Epithelial cell of alveolus of lung (primary cell): ENCODE data around the gene SCAND1. TPM values are rescaled to one million over a fixed set of nuclear protein-coding genes. Genes with fewer than 3 reads are reported as not detected.

Source experiments
- total RNA-seq: library from RNA; depleted of rRNA; stranded (reverse); fragments of >200 nt; gene quantifications from 2 replicates; pipeline ENCODE4 v1.2.1, GENCODE V29; 2015

Gene SCAND1
- total RNA-seq, result 121 and 195 TPM in 2 replicates

DNA sequence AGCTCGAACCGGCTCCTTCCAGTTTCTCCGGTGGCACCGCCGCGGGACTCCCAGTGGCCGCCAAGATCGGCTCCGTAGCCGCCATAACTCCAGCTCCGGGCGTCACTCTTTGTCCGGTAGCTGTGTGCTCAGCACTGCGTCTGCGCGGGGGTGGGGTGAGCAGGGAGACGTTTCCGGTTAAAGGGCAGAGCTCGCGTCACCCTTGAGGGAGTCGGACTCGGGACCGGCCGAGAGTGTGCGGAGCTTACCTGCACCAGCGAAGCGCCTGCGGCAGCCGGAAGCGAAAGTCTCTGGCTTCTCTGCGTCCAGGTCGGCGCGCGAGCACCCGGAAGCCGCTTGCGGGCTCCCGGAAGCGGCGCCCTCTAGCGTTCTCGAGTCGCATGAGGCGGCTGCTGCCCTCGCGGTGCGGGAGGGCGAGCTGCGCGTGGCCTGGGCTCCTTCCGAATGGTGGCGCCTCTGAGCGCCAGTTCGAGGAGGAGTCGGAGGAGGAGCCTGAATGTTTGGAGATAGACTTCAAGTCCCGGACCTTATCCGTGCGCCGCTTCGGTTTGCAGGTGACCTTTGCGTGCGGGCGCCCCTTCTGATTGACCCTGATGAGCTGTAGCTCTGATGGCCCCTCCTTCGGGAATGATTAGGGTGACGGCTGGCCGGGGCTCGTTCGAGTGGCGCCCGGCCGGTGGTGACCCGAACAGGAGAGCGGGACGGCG, at the start of gene SCAND1:
Gene SCAND1, minus strand, starts transcription at position 303 of the 707 bp plus-strand sequence. Its CDS starts 218 bp downstream, at position 85.

DNA sequence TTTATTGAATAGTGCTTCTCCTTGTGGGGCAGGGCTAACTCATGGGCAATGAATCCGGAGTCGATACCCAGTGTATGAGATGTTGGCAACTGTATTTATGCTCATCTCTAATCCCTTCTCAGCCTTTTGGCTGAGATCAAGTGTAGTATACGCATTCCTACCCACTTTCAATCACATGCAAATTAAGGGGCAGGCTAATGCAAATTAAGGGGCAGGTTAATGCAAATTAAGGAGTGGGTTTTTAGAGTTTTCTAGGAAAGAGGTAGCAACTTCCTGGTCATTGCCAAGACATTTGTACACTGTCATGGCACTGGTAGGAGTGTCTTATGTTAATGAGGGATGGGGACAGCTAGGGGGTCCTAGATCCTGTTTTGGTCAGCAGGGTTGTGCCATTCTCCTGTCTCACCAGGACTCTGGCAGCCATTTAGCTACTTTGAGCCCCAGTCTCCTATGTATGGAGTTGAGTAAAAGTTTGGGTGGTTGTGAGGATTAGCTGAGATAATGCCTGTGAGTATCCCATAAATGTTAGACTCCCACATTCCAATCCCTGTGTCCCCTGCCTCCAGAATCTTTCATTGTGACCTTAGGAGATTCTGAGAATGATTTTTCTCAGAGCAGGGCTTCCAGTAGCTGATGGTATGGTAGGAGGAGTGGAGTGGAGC, 13.8 kb upstream of the SCAND1 start, which contains the start of gene CNBD2:
Gene CNBD2, plus strand, starts transcription at position 612 of the 662 bp plus-strand sequence. CDS start 173 bp downstream, outside the sequence.

Other genes with a start within 250 kb of the SCAND1 start
- gene RBM39, start 212.2 kb downstream of the SCAND1 start, total RNA-seq, result 104 and 206 TPM in 2 replicates
- gene PHF20, start 182.5 kb downstream of the SCAND1 start, total RNA-seq, result 26.5 and 39.3 TPM in 2 replicates
- 3.4 and 6.2 TPM in 2 replicates for gene CNBD2, start 14.1 kb upstream of the SCAND1 start, total RNA-seq
- gene EPB41L1, start 200.2 kb upstream of the SCAND1 start, total RNA-seq, result 16.8 and 17.6 TPM in 2 replicates